Panc1 (cell line): ENCODE data around the gene MAPKAP1. TPM values are rescaled to one million over a fixed set of nuclear protein-coding genes. Genes with fewer than 3 reads are reported as not detected.

Source experiments
- ATAC-seq: fragments of 200-7000 bp; cut with Tn5 transposase; 2 replicates; pipeline ENCODE4 v1.9.1; 2020; ENCODE audit warnings: mild to moderate bottlenecking, moderate library complexity
- BruUV-seq: library from RNA; stranded (reverse); fragments of 400-500 nt; replicated peaks from 2 replicates; lab custom pipeline; 2021; lab: Mats Ljungman, UMichigan
- CTCF ChIA-PET: fragments of 300-600 bp; sonication (Branson Sonifier 250); formaldehyde crosslinking; loops from one replicate; lab custom pipeline; 2022; ENCODE audit warnings: antibody characterized with exemption; lab: Charles Lee
- POLR2A ChIA-PET: fragments of 300-600 bp; sonication (Branson Sonifier 250); formaldehyde crosslinking; loops from one replicate; lab custom pipeline; 2022; ENCODE audit warnings: antibody characterized with exemption; lab: Charles Lee
- DNase-seq: peaks from one replicate; pipeline ENCODE4 v3.0.0-alpha.2; 2010; ENCODE audit warnings: low read depth, low spot score
- H3K27ac ChIP-seq: 2 replicates; pipeline ENCODE4 v1.5.1; 2011; ENCODE audit warnings: mild to moderate bottlenecking, low read length, inconsistent platforms
- H3K27me3 ChIP-seq: fragments of 200-500 bp; sonication (Bioruptor generic); 2 replicates; pipeline ENCODE4 v1.6.0; 2014; ENCODE audit warnings: low read length, inconsistent platforms; ENCODE audit not compliant: control insufficient read depth, insufficient read depth
- H3K36me3 ChIP-seq: fragments of 200-500 bp; sonication (Bioruptor generic); 2 replicates; pipeline ENCODE4 v1.5.1; 2014; ENCODE audit warnings: inconsistent platforms, mild to moderate bottlenecking, low read length, moderate library complexity; ENCODE audit not compliant: control insufficient read depth, insufficient read depth
- H3K4me1 ChIP-seq: 2 replicates; pipeline ENCODE4 v1.5.1; 2011; ENCODE audit warnings: inconsistent platforms, mild to moderate bottlenecking, low read length, moderate library complexity; ENCODE audit not compliant: control insufficient read depth, insufficient read depth
- H3K4me3 ChIP-seq, 2 experiments: 2 replicates each; pipeline ENCODE4 v1.5.1; 2011 to 2012; ENCODE audit warnings: low read depth in 2 of 2, low read length in 2 of 2, mild to moderate bottlenecking in 2 of 2, inconsistent platforms in 1 of 2, moderate library complexity in 1 of 2
- H3K9me3 ChIP-seq: fragments of 200-500 bp; sonication (Bioruptor generic); 2 replicates; pipeline ENCODE4 v1.5.1; 2014; ENCODE audit warnings: low read depth, mild to moderate bottlenecking, inconsistent platforms, low read length, moderate library complexity; ENCODE audit not compliant: control insufficient read depth, insufficient read depth
- CTCF ChIP-seq: fragments of 450-650 bp; IDR thresholded peaks from 2 replicates; pipeline ENCODE4 v1.5.1; 2017; ENCODE audit warnings: mild to moderate bottlenecking
- POLR2AphosphoS5 ChIP-seq: IDR thresholded peaks from 2 replicates; pipeline ENCODE4 v1.6.1; 2012; ENCODE audit warnings: mild to moderate bottlenecking, low read depth, low read length, moderate library complexity
- REST ChIP-seq, 2 experiments: IDR thresholded peaks; 2 replicates each; pipeline ENCODE4 v1.6.1; 2011 to 2012; ENCODE audit warnings: low read depth in 2 of 2, control low read depth in 1 of 2, low read length in 1 of 2, mild to moderate bottlenecking in 1 of 2, moderate library complexity in 1 of 2; ENCODE audit not compliant: insufficient read depth in 1 of 2
- SIN3A ChIP-seq: IDR thresholded peaks from 2 replicates; pipeline ENCODE4 v1.6.1; 2012; ENCODE audit warnings: low read depth, mild to moderate bottlenecking, low read length, moderate library complexity, borderline replicate concordance; ENCODE audit not compliant: insufficient read depth
- TCF7L2 ChIP-seq: IDR thresholded peaks from 2 replicates; pipeline ENCODE4 v1.6.1; 2011; ENCODE audit warnings: mild to moderate bottlenecking, low read depth, low read length, inconsistent platforms
- in situ Hi-C: cut with HindIII; loops from 2 replicates; pipeline ENCODE4 v1.10.0; 2016; ENCODE audit warnings: low sequenced_read_pairs, low pct_unique_long_range_greater_than_20kb
- intact Hi-C: fragments of 100-400 bp; cut with micrococcal nuclease; formaldehyde crosslinking; loops from one replicate; pipeline ENCODE4 v1.10.0; 2022; ENCODE audit not compliant: unreplicated experiment
- total RNA-seq: library from RNA; stranded (reverse); gene quantifications from one replicate; pipeline ENCODE4 v1.2.1, GENCODE V29; 2021; ENCODE audit not compliant: unreplicated experiment

MAPKAP1 gene
- total RNA-seq, 1 experiment from 2014 or later = 72.7 TPM

GRCh38 chr9:125399666-125400065, 307.3 kb downstream of the MAPKAP1 start:
- intact Hi-C loops (no loop called here), in situ Hi-C loops (no loop called here)
- CTCF ChIA-PET = no interaction called here
- TF ChIP-seq SIN3A (no peak), POLR2AphosphoS5 (no peak), TCF7L2 (no peak), REST (IDR thresholded peaks at IDR 0.05; ENCODE audit: insufficient read depth in 1 of 2, low read depth in 2 of 2, low read length in 1 of 2) (no peak), CTCF (no peak)
- ATAC-seq = no peak; the same call in 1 of the 2 replicates
- POLR2A ChIA-PET = interaction anchor here (0.6 kb wide), 1 partner anchor 31 kb away, joined by 9 read pairs; no protein-coding TSS in a partner anchor
- H3K36me3 ChIP-seq = no peaks in the 10 kb centered on the region
- H3K4me1 ChIP-seq = no peaks in the 10 kb centered on the region
- H3K4me3 ChIP-seq = no peak overlapping the region
- H3K27me3 ChIP-seq = no peaks in the 10 kb centered on the region
- BruUV-seq = no TSS peak
- H3K9me3 ChIP-seq = no peaks in the 10 kb centered on the region
- DNase-seq = no peak
- H3K27ac ChIP-seq = no peak overlapping the region

GRCh38 chr9:125399165-125399564, 307.8 kb downstream of the MAPKAP1 start:
- no peak for DNase-seq
- Histone ChIP-seq H3K9me3 (no peaks in the 10 kb centered on the region), H3K4me3 (no peak overlapping the region), H3K36me3 (no peaks in the 10 kb centered on the region), H3K4me1 (no peaks in the 10 kb centered on the region), H3K27ac (no peak overlapping the region), H3K27me3 (no peaks in the 10 kb centered on the region)
- in situ Hi-C loops = no loop called here
- intact Hi-C loops = no loop called here
- no peak for ATAC-seq
- POLR2A ChIA-PET = no interaction called here
- BruUV-seq = no TSS peak
- CTCF ChIA-PET = no interaction called here
- TF ChIP-seq SIN3A = no peak
- TF ChIP-seq TCF7L2 = no peak
- TF ChIP-seq REST (IDR thresholded peaks at IDR 0.05; ENCODE audit: insufficient read depth in 1 of 2, low read depth in 2 of 2, low read length in 1 of 2) = no peak
- TF ChIP-seq CTCF = no peak
